ENCODE measurements around the gene DDRGK1. TPM values are rescaled to one million over a fixed set of nuclear protein-coding genes. Genes with fewer than 3 reads are reported as not detected.
"Not testable (repeated sequence)": the region's sequence is repeated elsewhere in the genome, so short reads cannot be mapped to it uniquely, and the experiment has no call there.

DDRGK1 gene
- total RNA-seq, 1 experiment from 2014 or later: 65.5 TPM

DNA sequence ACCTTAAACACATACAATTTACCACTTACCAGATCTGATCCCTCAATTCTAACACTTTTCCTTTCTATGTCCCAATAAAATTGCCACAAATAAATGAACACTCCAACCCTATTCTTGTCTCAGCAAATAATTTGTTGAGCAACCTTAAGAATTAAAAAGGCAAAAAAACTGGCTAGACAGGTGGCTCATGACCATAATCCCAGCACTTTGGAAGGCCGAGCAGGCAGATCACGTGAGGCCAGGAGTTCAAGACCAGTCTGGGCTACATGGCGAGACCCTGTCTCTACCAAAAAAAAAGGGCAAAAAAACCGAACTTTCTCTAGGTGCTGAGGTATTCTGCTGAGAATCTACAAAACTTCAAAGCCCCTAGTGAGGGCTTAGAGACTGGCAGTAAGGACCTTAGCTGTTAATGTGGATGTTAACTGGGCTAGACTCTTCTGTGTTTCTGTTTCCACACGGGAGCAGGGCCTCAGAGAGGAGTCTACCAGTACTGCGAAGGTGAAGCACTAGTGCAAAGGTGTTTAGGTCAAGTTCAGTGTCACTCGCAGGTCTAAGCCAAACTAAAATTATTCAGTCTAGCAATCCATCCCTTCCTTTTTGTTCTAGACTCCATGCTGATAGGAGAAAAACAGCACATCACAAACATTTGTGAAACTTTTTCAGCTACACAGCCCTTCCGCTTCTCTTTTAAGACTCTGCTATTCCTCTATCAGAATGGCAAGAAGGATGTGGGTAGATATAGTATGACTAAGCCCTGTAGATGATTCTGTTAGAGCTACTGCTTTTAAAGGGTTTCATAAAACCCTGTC is 47.5 kb downstream of the DDRGK1 start:
- no TSS peak for BruUV-seq (replicated peaks)
- no peak for TF ChIP-seq POLR2AphosphoS5 (IDR thresholded peaks at IDR 0.05; ENCODE audit: low read depth, low read length)
- TF ChIP-seq, protein P1, sequence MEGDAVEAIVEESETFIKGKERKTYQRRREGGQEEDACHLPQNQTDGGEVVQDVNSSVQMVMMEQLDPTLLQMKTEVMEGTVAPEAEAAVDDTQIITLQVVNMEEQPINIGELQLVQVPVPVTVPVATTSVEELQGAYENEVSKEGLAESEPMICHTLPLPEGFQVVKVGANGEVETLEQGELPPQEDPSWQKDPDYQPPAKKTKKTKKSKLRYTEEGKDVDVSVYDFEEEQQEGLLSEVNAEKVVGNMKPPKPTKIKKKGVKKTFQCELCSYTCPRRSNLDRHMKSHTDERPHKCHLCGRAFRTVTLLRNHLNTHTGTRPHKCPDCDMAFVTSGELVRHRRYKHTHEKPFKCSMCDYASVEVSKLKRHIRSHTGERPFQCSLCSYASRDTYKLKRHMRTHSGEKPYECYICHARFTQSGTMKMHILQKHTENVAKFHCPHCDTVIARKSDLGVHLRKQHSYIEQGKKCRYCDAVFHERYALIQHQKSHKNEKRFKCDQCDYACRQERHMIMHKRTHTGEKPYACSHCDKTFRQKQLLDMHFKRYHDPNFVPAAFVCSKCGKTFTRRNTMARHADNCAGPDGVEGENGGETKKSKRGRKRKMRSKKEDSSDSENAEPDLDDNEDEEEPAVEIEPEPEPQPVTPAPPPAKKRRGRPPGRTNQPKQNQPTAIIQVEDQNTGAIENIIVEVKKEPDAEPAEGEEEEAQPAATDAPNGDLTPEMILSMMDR (IDR thresholded peaks at IDR 0.05): no peak
- no peak for TF ChIP-seq TCF7L2 (IDR thresholded peaks at IDR 0.05; ENCODE audit: low read depth, low read length)
- TF ChIP-seq, protein P2, sequence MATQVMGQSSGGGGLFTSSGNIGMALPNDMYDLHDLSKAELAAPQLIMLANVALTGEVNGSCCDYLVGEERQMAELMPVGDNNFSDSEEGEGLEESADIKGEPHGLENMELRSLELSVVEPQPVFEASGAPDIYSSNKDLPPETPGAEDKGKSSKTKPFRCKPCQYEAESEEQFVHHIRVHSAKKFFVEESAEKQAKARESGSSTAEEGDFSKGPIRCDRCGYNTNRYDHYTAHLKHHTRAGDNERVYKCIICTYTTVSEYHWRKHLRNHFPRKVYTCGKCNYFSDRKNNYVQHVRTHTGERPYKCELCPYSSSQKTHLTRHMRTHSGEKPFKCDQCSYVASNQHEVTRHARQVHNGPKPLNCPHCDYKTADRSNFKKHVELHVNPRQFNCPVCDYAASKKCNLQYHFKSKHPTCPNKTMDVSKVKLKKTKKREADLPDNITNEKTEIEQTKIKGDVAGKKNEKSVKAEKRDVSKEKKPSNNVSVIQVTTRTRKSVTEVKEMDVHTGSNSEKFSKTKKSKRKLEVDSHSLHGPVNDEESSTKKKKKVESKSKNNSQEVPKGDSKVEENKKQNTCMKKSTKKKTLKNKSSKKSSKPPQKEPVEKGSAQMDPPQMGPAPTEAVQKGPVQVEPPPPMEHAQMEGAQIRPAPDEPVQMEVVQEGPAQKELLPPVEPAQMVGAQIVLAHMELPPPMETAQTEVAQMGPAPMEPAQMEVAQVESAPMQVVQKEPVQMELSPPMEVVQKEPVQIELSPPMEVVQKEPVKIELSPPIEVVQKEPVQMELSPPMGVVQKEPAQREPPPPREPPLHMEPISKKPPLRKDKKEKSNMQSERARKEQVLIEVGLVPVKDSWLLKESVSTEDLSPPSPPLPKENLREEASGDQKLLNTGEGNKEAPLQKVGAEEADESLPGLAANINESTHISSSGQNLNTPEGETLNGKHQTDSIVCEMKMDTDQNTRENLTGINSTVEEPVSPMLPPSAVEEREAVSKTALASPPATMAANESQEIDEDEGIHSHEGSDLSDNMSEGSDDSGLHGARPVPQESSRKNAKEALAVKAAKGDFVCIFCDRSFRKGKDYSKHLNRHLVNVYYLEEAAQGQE (IDR thresholded peaks at IDR 0.05; ENCODE audit: insufficient read depth in 1 of 2, low read depth in 2 of 2, low read length in 1 of 2): no peak
- no peak for TF ChIP-seq SIN3A (IDR thresholded peaks at IDR 0.05; ENCODE audit: borderline replicate concordance, insufficient read depth, low read depth, low read length)
- no peaks in the 10 kb centered on the region for H3K9me3 ChIP-seq (ENCODE audit: control insufficient read depth, insufficient read depth, low read depth, low read length)
- no peaks in the 10 kb centered on the region for H3K27me3 ChIP-seq (ENCODE audit: control insufficient read depth, insufficient read depth, low read length)
- no peak for ATAC-seq
- no peak overlapping the region for H3K27ac ChIP-seq (ENCODE audit: low read length)
- peaks cover 7% of the 10 kb centered on the region for H3K36me3 ChIP-seq (ENCODE audit: control insufficient read depth, insufficient read depth, low read length)
- CTCF ChIA-PET: no interaction called here
- POLR2A ChIA-PET: interaction anchor here (0.7 kb wide), 1 partner anchor 845 kb away, joined by 7 read pairs; no protein-coding TSS in a partner anchor
- DNase-seq (ENCODE audit: low read depth, low spot score): no peak
- no peak overlapping the region for H3K4me3 ChIP-seq (ENCODE audit: low read depth in 2 of 2, low read length in 2 of 2)
- intact Hi-C loops (cut with micrococcal nuclease; ENCODE audit: unreplicated experiment): no loop called here
- in situ Hi-C loops (cut with HindIII; ENCODE audit: low pct_unique_long_range_greater_than_20kb, low sequenced_read_pairs): no loop called here
- H3K4me1 ChIP-seq (ENCODE audit: control insufficient read depth, insufficient read depth, low read length): peaks cover 12% of the 10 kb centered on the region

DNA sequence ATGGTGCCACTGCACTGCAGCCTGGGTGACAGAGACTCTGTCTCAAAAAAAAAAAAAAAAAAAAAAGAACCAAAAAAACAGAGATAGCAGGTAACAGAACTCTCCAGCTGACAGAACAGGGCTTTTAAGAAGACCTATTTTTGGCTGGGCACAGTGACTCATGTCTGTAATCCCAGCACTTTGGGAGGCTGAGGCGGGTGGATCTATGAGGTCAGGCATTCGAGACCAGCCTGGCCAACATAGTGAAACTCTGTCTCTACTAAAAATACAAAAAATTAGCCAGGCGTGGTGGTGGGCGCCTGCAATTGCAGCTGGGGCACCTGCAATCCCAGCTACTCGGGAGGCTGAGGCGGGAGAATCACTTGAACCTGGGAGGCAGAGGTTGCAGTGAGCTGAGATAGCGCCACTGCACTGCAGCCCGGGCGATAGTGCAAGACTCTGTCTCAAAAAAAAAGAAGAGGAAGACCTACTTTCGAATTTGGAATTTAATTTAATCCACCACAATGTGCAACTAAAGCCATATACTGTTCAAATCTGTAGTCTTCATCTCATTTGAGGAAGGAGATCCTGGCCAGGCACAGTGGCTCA is 52.3 kb downstream of the DDRGK1 start:
- ATAC-seq; DNase-seq (ENCODE audit: low read depth, low spot score); intact Hi-C loops (cut with micrococcal nuclease; ENCODE audit: unreplicated experiment); in situ Hi-C loops (cut with HindIII; ENCODE audit: low pct_unique_long_range_greater_than_20kb, low sequenced_read_pairs); POLR2A ChIA-PET; H3K4me3 ChIP-seq (ENCODE audit: low read depth in 2 of 2, low read length in 2 of 2); H3K9me3 ChIP-seq (ENCODE audit: control insufficient read depth, insufficient read depth, low read depth, low read length); CTCF ChIA-PET; H3K27me3 ChIP-seq (ENCODE audit: control insufficient read depth, insufficient read depth, low read length); H3K4me1 ChIP-seq (ENCODE audit: control insufficient read depth, insufficient read depth, low read length); H3K27ac ChIP-seq (ENCODE audit: low read length); BruUV-seq (replicated peaks): not testable (repeated sequence)
- peaks cover 15% of the 10 kb centered on the region for H3K36me3 ChIP-seq (ENCODE audit: control insufficient read depth, insufficient read depth, low read length)

DNA sequence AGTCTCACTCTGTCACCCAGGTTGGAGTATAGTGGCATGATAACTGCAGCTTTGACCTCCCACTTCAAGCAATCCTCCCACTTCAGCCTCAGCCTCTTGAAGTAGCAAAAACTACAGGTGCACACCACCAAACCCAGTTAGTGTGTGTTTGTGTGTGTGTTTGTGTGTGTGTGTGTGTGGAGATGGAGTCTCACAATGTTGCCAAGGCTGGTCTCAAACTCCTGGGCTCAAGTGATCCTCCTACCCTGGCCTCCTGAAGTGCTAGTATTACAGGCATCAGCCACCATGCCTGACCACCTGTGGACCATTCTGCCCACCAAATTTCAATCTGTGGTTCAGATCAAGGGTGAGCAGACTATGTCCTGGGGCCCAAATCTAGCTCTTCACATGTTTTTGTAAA is 53.6 kb downstream of the DDRGK1 start:
- ChIA-PET POLR2A (no interaction called here), CTCF (no interaction called here)
- TF ChIP-seq TCF7L2 (IDR thresholded peaks at IDR 0.05; ENCODE audit: low read depth, low read length): no peak
- intact Hi-C loops (cut with micrococcal nuclease; ENCODE audit: unreplicated experiment): no loop called here
- no peaks in the 10 kb centered on the region for H3K9me3 ChIP-seq (ENCODE audit: control insufficient read depth, insufficient read depth, low read depth, low read length)
- no peak overlapping the region for H3K27ac ChIP-seq (ENCODE audit: low read length)
- H3K27me3 ChIP-seq (ENCODE audit: control insufficient read depth, insufficient read depth, low read length): no peaks in the 10 kb centered on the region
- H3K4me3 ChIP-seq (ENCODE audit: low read depth in 2 of 2, low read length in 2 of 2): no peak overlapping the region
- H3K4me1 ChIP-seq (ENCODE audit: control insufficient read depth, insufficient read depth, low read length): no peaks in the 10 kb centered on the region
- H3K36me3 ChIP-seq (ENCODE audit: control insufficient read depth, insufficient read depth, low read length): peaks cover 15% of the 10 kb centered on the region
- DNase-seq (ENCODE audit: low read depth, low spot score) (no peak), ATAC-seq (no peak)
- in situ Hi-C loops (cut with HindIII; ENCODE audit: low pct_unique_long_range_greater_than_20kb, low sequenced_read_pairs): no loop called here
- BruUV-seq (replicated peaks): no TSS peak
